DND-41 (cell line): Measurements from ENCODE around the gene SPATA45.

ENCODE experiments used
- ATAC-seq: fragments of 200-7000 bp; cut with Tn5 transposase; 3 replicates; pipeline ENCODE4 v1.9.1; 2021; ENCODE audit warnings: low read depth; ENCODE audit not compliant: insufficient read depth
- DNase-seq: peaks from one replicate; pipeline ENCODE4 v3.0.0-alpha.2; 2020
- H2AFZ ChIP-seq: 2 replicates; pipeline ENCODE4 v1.6.0; 2012; ENCODE audit warnings: low read depth, low read length
- H3K27ac ChIP-seq: 2 replicates; pipeline ENCODE4 v1.5.1; 2012; ENCODE audit warnings: low read length, inconsistent platforms
- H3K27me3 ChIP-seq: fragments of 200-600 bp; sonication (generic); 2 replicates; pipeline ENCODE4 v1.6.0; 2012; ENCODE audit warnings: low read length, mild to moderate bottlenecking, inconsistent platforms; ENCODE audit not compliant: insufficient read depth, poor library complexity
- H3K36me3 ChIP-seq: 2 replicates; pipeline ENCODE4 v1.5.1; 2012; ENCODE audit warnings: low read length, inconsistent platforms; ENCODE audit not compliant: insufficient read depth
- H3K4me1 ChIP-seq: 2 replicates; pipeline ENCODE4 v1.5.1; 2012; ENCODE audit warnings: mild to moderate bottlenecking, low read length; ENCODE audit not compliant: insufficient read depth
- H3K4me2 ChIP-seq: 2 replicates; pipeline ENCODE4 v1.6.0; 2012; ENCODE audit warnings: mild to moderate bottlenecking, moderate library complexity, low read length, inconsistent platforms; ENCODE audit not compliant: insufficient read depth
- H3K4me3 ChIP-seq, 2 experiments: fragments of 200-600 bp in 1 of 2; shearing (Covaris generic) in 1 of 2; 2 replicates each; pipeline ENCODE4 v1.5.1; 2012 to 2016; ENCODE audit warnings: inconsistent platforms in 2 of 2, low read length in 2 of 2, mild to moderate bottlenecking in 2 of 2, low read depth in 1 of 2, moderate library complexity in 1 of 2
- H3K79me2 ChIP-seq: 2 replicates; pipeline ENCODE4 v1.6.0; 2012; ENCODE audit warnings: low read length, inconsistent platforms; ENCODE audit not compliant: insufficient read depth
- H3K9ac ChIP-seq: 2 replicates; pipeline ENCODE4 v1.6.0; 2012; ENCODE audit warnings: low read depth, mild to moderate bottlenecking, inconsistent platforms, low read length, moderate library complexity
- H3K9me3 ChIP-seq: 2 replicates; pipeline ENCODE4 v1.5.1; 2012; ENCODE audit warnings: low read length, moderate library complexity, mild to moderate bottlenecking, inconsistent platforms; ENCODE audit not compliant: insufficient read depth, severe bottlenecking
- H4K20me1 ChIP-seq: 2 replicates; pipeline ENCODE4 v1.6.0; 2012; ENCODE audit warnings: low read length; ENCODE audit not compliant: insufficient read depth
- CTCF ChIP-seq: IDR thresholded peaks from 2 replicates; pipeline ENCODE4 v1.5.1; 2012; ENCODE audit warnings: borderline replicate concordance, low read length, moderate library complexity, mild to moderate bottlenecking; ENCODE audit not compliant: poor library complexity, severe bottlenecking; ENCODE audit errors: extremely low read depth
- EZH2 ChIP-seq: IDR thresholded peaks from 3 replicates; pipeline ENCODE4 v1.6.1; 2012; ENCODE audit warnings: borderline replicate concordance, low read depth, mild to moderate bottlenecking, moderate library complexity, low read length, inconsistent platforms; ENCODE audit not compliant: severe bottlenecking

The SPATA45 gene

GRCh38 chr1:212847549-212847948 is at the start of gene SPATA45:
TSS of gene SPATA45 (minus strand) at chr1:212847649. CDS start at chr1:212836149, 11,500 bp downstream.
- H3K4me1 ChIP-seq: no peaks in the 10 kb centered on the region
- H3K27me3 ChIP-seq: no peaks in the 10 kb centered on the region
- H3K9ac ChIP-seq: no peak within 1 kb of the TSS
- no peak within 1 kb of the TSS for H3K4me3 ChIP-seq
- no peak within 1 kb of the TSS for H3K27ac ChIP-seq
- TF ChIP-seq CTCF (no peak), EZH2 (no peak)
- no peak for ATAC-seq
- H3K79me2 ChIP-seq: no peaks in the 10 kb centered on the region
- DNase-seq: no peak
- no peak within 1 kb of the TSS for H3K4me2 ChIP-seq
- no peaks in the 10 kb centered on the region for H3K36me3 ChIP-seq
- peaks cover 4% of the 10 kb centered on the region for H3K9me3 ChIP-seq
- no peak within 1 kb of the TSS for H2AFZ ChIP-seq
- no peaks in the 10 kb centered on the region for H4K20me1 ChIP-seq

GRCh38 chr1:212892108-212892507 is 44.7 kb upstream of the SPATA45 start:
- no peak overlapping the region for H3K4me2 ChIP-seq
- H4K20me1 ChIP-seq: no peaks in the 10 kb centered on the region
- no peaks in the 10 kb centered on the region for H3K27me3 ChIP-seq
- no peak overlapping the region for H2AFZ ChIP-seq
- no peak for TF ChIP-seq EZH2
- TF ChIP-seq CTCF: no peak
- no peak overlapping the region for H3K27ac ChIP-seq
- no peaks in the 10 kb centered on the region for H3K9me3 ChIP-seq
- ATAC-seq: no peak
- H3K79me2 ChIP-seq: no peaks in the 10 kb centered on the region
- no peak for DNase-seq
- H3K4me3 ChIP-seq: no peak overlapping the region
- H3K36me3 ChIP-seq: peaks cover 77% of the 10 kb centered on the region
- H3K4me1 ChIP-seq: no peaks in the 10 kb centered on the region
- no peak overlapping the region for H3K9ac ChIP-seq

- Histone ChIP-seq H4K20me1 (no peaks in the 10 kb centered on the region), H3K9ac (no peak overlapping the region), H3K27me3 (no peaks in the 10 kb centered on the region), H3K4me2 (no peak overlapping the region), H2AFZ (no peak overlapping the region), H3K36me3 (peaks cover 79% of the 10 kb centered on the region), H3K27ac (no peak overlapping the region), H3K79me2 (no peaks in the 10 kb centered on the region), H3K4me1 (no peaks in the 10 kb centered on the region), H3K4me3 (no peak overlapping the region), H3K9me3 (no peaks in the 10 kb centered on the region)
- TF ChIP-seq EZH2: no peak
- TF ChIP-seq CTCF: no peak
- ATAC-seq (no peak), DNase-seq (no peak)
Observed at GRCh38 chr1:212884592-212884991, 37.1 kb upstream of the SPATA45 start.

GRCh38 chr1:212879947-212880690 is 32.7 kb upstream of the SPATA45 start:
- no peak overlapping the region for H3K27ac ChIP-seq
- H3K36me3 ChIP-seq: peaks cover 58% of the 10 kb centered on the region
- DNase-seq (no peak), ATAC-seq (no peak)
- no peak overlapping the region for H2AFZ ChIP-seq
- TF ChIP-seq EZH2 (no peak), CTCF (no peak)
- no peak overlapping the region for H3K4me2 ChIP-seq
- no peaks in the 10 kb centered on the region for H3K79me2 ChIP-seq
- H3K9ac ChIP-seq: no peak overlapping the region
- no peak overlapping the region for H3K4me3 ChIP-seq
- no peaks in the 10 kb centered on the region for H3K9me3 ChIP-seq
- no peaks in the 10 kb centered on the region for H3K4me1 ChIP-seq
- no peaks in the 10 kb centered on the region for H4K20me1 ChIP-seq
- H3K27me3 ChIP-seq: no peaks in the 10 kb centered on the region
